HepG2 (cell line): ENCODE measurements around the gene KLRF2. TPM values are rescaled to one million over a fixed set of nuclear protein-coding genes. Genes with fewer than 3 reads are reported as not detected.
A peak's percentile ranks its signal among the peaks of the same experiment; 100 is the strongest.

Experiments
- ATAC-seq: fragments of 200-7000 bp; cut with Tn5 transposase; 3 replicates; pipeline ENCODE4 v1.9.1; 2020; ENCODE audit warnings: mild to moderate bottlenecking, moderate library complexity
- BruUV-seq: library from RNA; stranded (reverse); fragments of 400-500 nt; replicated peaks from 2 replicates; lab custom pipeline; 2021; lab: Mats Ljungman, UMichigan
- CTCF ChIA-PET: fragments of 300-600 bp; formaldehyde crosslinking; extraction: SDS; loops from one replicate; lab custom pipeline; 2021; ENCODE audit warnings: low total read pairs, inconsistent platforms, low intra/inter-chr PET ratio; lab: Yijun Ruan, JAX
- POLR2A ChIA-PET: fragments of 350-600 bp; sonication (Branson Sonifier 250); formaldehyde crosslinking; loops from one replicate; lab custom pipeline; 2020; ENCODE audit warnings: antibody characterized with exemption, inconsistent platforms; lab: Yijun Ruan, JAX
- DNase-seq: peaks from one replicate; pipeline ENCODE4 v3.0.0-alpha.2; 2015; ENCODE audit warnings: low spot score
- FAIRE-seq: peaks from 3 replicates; lab custom pipeline; 2011; peaks lifted over from hg19 to GRCh38; lab: Jason Lieb, UNC
- H2AFZ ChIP-seq: one replicate; pipeline ENCODE4 v1.6.1; 2011; ENCODE audit warnings: low read length, inconsistent platforms
- H3K27ac ChIP-seq: fragments of 300-600 bp; 3 replicates; pipeline ENCODE4 v1.8.0; 2011; ENCODE audit warnings: mixed run types, mild to moderate bottlenecking, mixed read lengths, low read length, inconsistent platforms; ENCODE audit not compliant: insufficient read depth; ENCODE audit errors: extremely low read length
- H3K27me3 ChIP-seq, 2 experiments: fragments of 200-600 bp in 1 of 2; 2 replicates in 1 of 2; 3 replicates in 1 of 2; pipeline versions ENCODE4 v1.6.0 to v1.8.0; 2011; ENCODE audit warnings: low read length in 2 of 2, mild to moderate bottlenecking in 2 of 2, moderate library complexity in 2 of 2, inconsistent platforms in 1 of 2; ENCODE audit not compliant: insufficient read depth in 2 of 2, control insufficient read depth in 1 of 2
- H3K36me3 ChIP-seq, 2 experiments: fragments of 200-600 bp in 1 of 2; replicated peaks in 1 of 2; 2 replicates in 1 of 2; 3 replicates in 1 of 2; pipeline versions ENCODE4 v1.5.1 to v1.8.0; 2011; ENCODE audit warnings: low read length in 2 of 2, inconsistent platforms in 1 of 2; ENCODE audit not compliant: insufficient read depth in 2 of 2, control insufficient read depth in 1 of 2
- H3K4me1 ChIP-seq: 2 replicates; pipeline ENCODE4 v1.5.1; 2012; ENCODE audit warnings: low read length, inconsistent platforms; ENCODE audit not compliant: insufficient read depth
- H3K4me2 ChIP-seq: 2 replicates; pipeline ENCODE4 v1.6.0; 2011; ENCODE audit warnings: low read depth, low read length, inconsistent platforms
- H3K4me3 ChIP-seq, 3 experiments: fragments of 200-600 bp in 1 of 3; sonication (generic), shearing (Covaris generic) in 1 of 3; replicated peaks in 1 of 3; 2 replicates each; pipeline ENCODE4 v1.5.1; 2011 to 2016; ENCODE audit warnings: low read length in 3 of 3, inconsistent platforms in 2 of 3, low read depth in 2 of 3, mild to moderate bottlenecking in 2 of 3, control low read depth in 1 of 3, mixed read lengths in 1 of 3; ENCODE audit not compliant: insufficient read depth in 1 of 3
- H3K79me2 ChIP-seq: one replicate; pipeline ENCODE4 v1.6.1; 2011; ENCODE audit warnings: low read length, inconsistent platforms; ENCODE audit not compliant: insufficient read depth
- H3K9ac ChIP-seq: 2 replicates; pipeline ENCODE4 v1.6.0; 2011; ENCODE audit warnings: mild to moderate bottlenecking, low read depth, low read length, inconsistent platforms; ENCODE audit not compliant: insufficient read depth
- H3K9me3 ChIP-seq: 2 replicates; pipeline ENCODE4 v1.5.1; 2012; ENCODE audit warnings: mild to moderate bottlenecking, low read length
- H4K20me1 ChIP-seq: 2 replicates; pipeline ENCODE4 v1.6.0; 2011; ENCODE audit warnings: inconsistent platforms, mild to moderate bottlenecking, low read length, moderate library complexity; ENCODE audit not compliant: insufficient read depth
- ATF7-NPFF ChIP-seq: sonication (generic); formaldehyde crosslinking; IDR thresholded peaks from 2 replicates; pipeline ENCODE4 v1.8.1; 2023; ENCODE audit warnings: mild to moderate bottlenecking, low read depth, missing genetic modification reagents, moderate library complexity
- ATRX ChIP-seq: sonication (generic); formaldehyde crosslinking; IDR thresholded peaks from 2 replicates; pipeline ENCODE4 v1.4.0; 2020; ENCODE audit warnings: missing genetic modification reagents, borderline replicate concordance
- EED ChIP-seq: sonication (generic); formaldehyde crosslinking; IDR thresholded peaks from 2 replicates; pipeline ENCODE4 v1.5.0; 2020; ENCODE audit warnings: mild to moderate bottlenecking, missing genetic modification reagents
- GTF3A ChIP-seq: sonication (generic); formaldehyde crosslinking; conservative IDR thresholded peaks from 2 replicates; pipeline ENCODE4 v1.4.0; 2020; ENCODE audit warnings: mild to moderate bottlenecking, missing genetic modification reagents
- KDM3A ChIP-seq: IDR thresholded peaks from 2 replicates; pipeline ENCODE4 v1.6.1; 2018; ENCODE audit warnings: low read depth, missing compliant biosample characterization
- KLF11 ChIP-seq: IDR thresholded peaks from 2 replicates; pipeline ENCODE4 v1.6.1; 2016; ENCODE audit warnings: missing compliant biosample characterization
- MAFF ChIP-seq: IDR thresholded peaks from 2 replicates; pipeline ENCODE4 v1.6.1; 2011; ENCODE audit warnings: low read depth, low read length, improper control_type of control experiment
- MAFK ChIP-seq, 2 experiments: IDR thresholded peaks in 1 of 2; conservative IDR thresholded peaks in 1 of 2; 2 replicates each; pipeline ENCODE4 v1.6.1; 2011; ENCODE audit warnings: improper control_type of control experiment in 2 of 2, low read length in 2 of 2
- MXD3 ChIP-seq: IDR thresholded peaks from 2 replicates; pipeline ENCODE4 v1.6.1; 2016; ENCODE audit warnings: mild to moderate bottlenecking, missing biosample characterization, missing genetic modification reagents
- NFIC ChIP-seq: IDR thresholded peaks from 2 replicates; pipeline ENCODE4 v1.6.1; 2012; ENCODE audit warnings: mild to moderate bottlenecking, low read length, inconsistent platforms
- SP4 ChIP-seq: sonication (generic); formaldehyde crosslinking; IDR thresholded peaks from 2 replicates; pipeline ENCODE4 v1.8.1; 2023; ENCODE audit warnings: mild to moderate bottlenecking, missing genetic modification reagents
- TGIF2 ChIP-seq: IDR thresholded peaks from 2 replicates; pipeline ENCODE4 v1.6.1; 2016; ENCODE audit warnings: control low read depth, missing compliant biosample characterization
- ZBTB25 ChIP-seq: IDR thresholded peaks from 2 replicates; pipeline ENCODE4 v1.6.1; 2018; ENCODE audit warnings: missing genetic modification reagents
- ZKSCAN5 ChIP-seq: sonication (generic); formaldehyde crosslinking; IDR thresholded peaks from 2 replicates; pipeline ENCODE4 v1.5.1; 2020; ENCODE audit warnings: mild to moderate bottlenecking, missing genetic modification reagents
- ZNF343 ChIP-seq: sonication (generic); formaldehyde crosslinking; IDR thresholded peaks from 2 replicates; pipeline ENCODE4 v1.4.0; 2020; ENCODE audit warnings: mild to moderate bottlenecking, missing genetic modification reagents
- ZNF644 ChIP-seq: IDR thresholded peaks from 2 replicates; pipeline ENCODE4 v1.6.1; 2016; ENCODE audit warnings: low read depth
- ZNF775 ChIP-seq: sonication (generic); formaldehyde crosslinking; IDR thresholded peaks from 2 replicates; pipeline ENCODE4 v1.4.0; 2020; ENCODE audit warnings: missing genetic modification reagents, mild to moderate bottlenecking, moderate library complexity, borderline replicate concordance
- ZNF782 ChIP-seq: sonication (generic); formaldehyde crosslinking; IDR thresholded peaks from 2 replicates; pipeline ENCODE4 v1.4.0; 2020; ENCODE audit warnings: missing genetic modification reagents, mild to moderate bottlenecking, borderline replicate concordance
- ZNF841 ChIP-seq: sonication (generic); formaldehyde crosslinking; IDR thresholded peaks from 2 replicates; pipeline ENCODE4 v1.8.1; 2023; ENCODE audit warnings: missing genetic modification reagents, borderline replicate concordance
- ZSCAN20 ChIP-seq: sonication (generic); formaldehyde crosslinking; IDR thresholded peaks from 2 replicates; pipeline ENCODE4 v1.4.0; 2020; ENCODE audit warnings: missing genetic modification reagents, mild to moderate bottlenecking, borderline replicate concordance
- WGBS: methylation state at CpG from one replicate; pipeline ENCODE4 v1.1.6; 2017; ENCODE audit warnings: low lambda C conversion rate; 5-methylcytosine and 5-hydroxymethylcytosine counted together
- in situ Hi-C: cut with HindIII; loops from 2 replicates; pipeline ENCODE4 v1.10.0; 2017; ENCODE audit warnings: low pct_unique_long_range_greater_than_20kb; ENCODE audit not compliant: extremely low pct_ligation_motif_present
- intact Hi-C: fragments of 100-400 bp; cut with micrococcal nuclease; formaldehyde crosslinking; loops from one replicate; pipeline ENCODE4 v1.10.0; 2022; ENCODE audit not compliant: unreplicated experiment
- polyA plus RNA-seq, 8 experiments: library from polyadenylated mRNA; depleted of rRNA in 3 of 8; stranded (reverse) in 7 of 8; unstranded in 1 of 8; fragments of >200 nt; fragmentation: Illumina TruSeq in 4 of 8; extraction: Trizol in 4 of 8; gene quantifications; 2 replicates each; pipeline versions ENCODE4 v1.2.1 to v1.2.3, GENCODE V29; 2011 to 2016; ENCODE audit warnings: low read depth in 4 of 8, missing spikeins in 1 of 8, mixed read lengths in 1 of 8; ENCODE audit not compliant: insufficient read depth in 1 of 8
- total RNA-seq, 5 experiments: library from RNA; depleted of rRNA; stranded (reverse); fragments of >200 nt; fragmentation: Illumina TruSeq; extraction: Trizol; gene quantifications; 2 replicates each; pipeline ENCODE4 v1.2.3, GENCODE V29; 2016; ENCODE audit warnings: low read depth in 1 of 5

KLRF2 gene
- total and polyA plus RNA-seq, 2 of the 13 experiments (the other 11 are each of a cell fraction or from before 2014, with no cell fraction given): not detected

- Histone ChIP-seq H2AFZ (no peak overlapping the region), H3K27me3 (no peaks in the 10 kb centered on the region), H3K9me3 (peaks cover 8% of the 10 kb centered on the region; the same call in 1 of the 2 replicates), H3K9ac (no peak overlapping the region), H3K36me3 (no peaks in the 10 kb centered on the region), H3K4me2 (no peak overlapping the region), H3K4me1 (no peaks in the 10 kb centered on the region), H3K79me2 (no peaks in the 10 kb centered on the region), H3K4me3 (no peak overlapping the region)
- POLR2A ChIA-PET: no interaction called here
- no peak for DNase-seq
- no peak for ATAC-seq
- in situ Hi-C loops: no loop called here
- peak; percentile 32 to 64; a peak in 3 of 4 replicates for TF ChIP-seq MAFK (conservative IDR thresholded peaks at IDR 0.05 in 1 of 2, IDR thresholded peaks at IDR 0.05 in 1 of 2; ENCODE audit: low read length in 2 of 2)
- TF ChIP-seq KDM3A: no peak
- no peak for TF ChIP-seq TGIF2 (CRISPR knock-in tag)
- no peak for TF ChIP-seq ZNF841 (CRISPR knock-in tag)
- TF ChIP-seq GTF3A (CRISPR knock-in tag): no peak
- TF ChIP-seq MAFF: peak; percentile 28; the same call in 1 of the 2 replicates
- no peak for TF ChIP-seq ZSCAN20 (CRISPR knock-in tag)
- TF ChIP-seq, all 625 proteins: peak for 2
- Histone ChIP-seq H4K20me1 (no peaks in the 10 kb centered on the region), H3K27ac (no peak overlapping the region)
- WGBS: 3% methylated on average over 2 of the region's 2 CpGs
- no TSS peak for BruUV-seq
- FAIRE-seq: no peak
- intact Hi-C loops: no loop called here
- CTCF ChIA-PET: no interaction called here
Measured at GRCh38 chr12:9900930-9901329, 19.6 kb downstream of the KLRF2 start.

- ChIA-PET POLR2A (no interaction called here), CTCF (no interaction called here)
- Histone ChIP-seq H4K20me1 (no peaks in the 10 kb centered on the region), H3K9me3 (peaks cover 8% of the 10 kb centered on the region; the same call in 1 of the 2 replicates), H3K4me3 (no peak overlapping the region), H3K4me2 (no peak overlapping the region), H2AFZ (no peak overlapping the region), H3K36me3 (no peaks in the 10 kb centered on the region), H3K27me3 (peaks cover 0 to 2% of the 10 kb centered on the region in 2 experiments; a peak in 1 of 5 replicates), H3K9ac (no peak overlapping the region), H3K27ac (no peak overlapping the region), H3K79me2 (no peaks in the 10 kb centered on the region), H3K4me1 (no peaks in the 10 kb centered on the region)
- no TSS peak for BruUV-seq
- DNase-seq (no peak), FAIRE-seq (no peak), ATAC-seq (no peak)
- 35% methylated on average over 7 of the region's 7 CpGs for WGBS
- in situ Hi-C loops: no loop called here
- intact Hi-C loops: no loop called here
- TF ChIP-seq ZNF644 (CRISPR knock-in tag): no peak
- no peak for TF ChIP-seq MXD3 (CRISPR knock-in tag)
- TF ChIP-seq ZNF775 (CRISPR knock-in tag): no peak
- no peak for TF ChIP-seq ATF7-NPFF (CRISPR knock-in tag)
- TF ChIP-seq ZNF343 (CRISPR knock-in tag): no peak
- TF ChIP-seq ATRX (CRISPR knock-in tag): no peak
- no peak for TF ChIP-seq SP4 (CRISPR knock-in tag)
- TF ChIP-seq ZKSCAN5 (CRISPR knock-in tag): no peak
- TF ChIP-seq NFIC: no peak
- no peak for TF ChIP-seq ZBTB25 (CRISPR knock-in tag)
- TF ChIP-seq KDM3A: no peak
- TF ChIP-seq KLF11 (CRISPR knock-in tag): no peak
- TF ChIP-seq ZNF782 (CRISPR knock-in tag): no peak
- no peak for TF ChIP-seq EED
Measured at GRCh38 chr12:9902539-9903228, 21.4 kb downstream of the KLRF2 start.
